Measurements from ENCODE around the gene LDLRAD4.

- TF ChIP-seq, protein P1, sequence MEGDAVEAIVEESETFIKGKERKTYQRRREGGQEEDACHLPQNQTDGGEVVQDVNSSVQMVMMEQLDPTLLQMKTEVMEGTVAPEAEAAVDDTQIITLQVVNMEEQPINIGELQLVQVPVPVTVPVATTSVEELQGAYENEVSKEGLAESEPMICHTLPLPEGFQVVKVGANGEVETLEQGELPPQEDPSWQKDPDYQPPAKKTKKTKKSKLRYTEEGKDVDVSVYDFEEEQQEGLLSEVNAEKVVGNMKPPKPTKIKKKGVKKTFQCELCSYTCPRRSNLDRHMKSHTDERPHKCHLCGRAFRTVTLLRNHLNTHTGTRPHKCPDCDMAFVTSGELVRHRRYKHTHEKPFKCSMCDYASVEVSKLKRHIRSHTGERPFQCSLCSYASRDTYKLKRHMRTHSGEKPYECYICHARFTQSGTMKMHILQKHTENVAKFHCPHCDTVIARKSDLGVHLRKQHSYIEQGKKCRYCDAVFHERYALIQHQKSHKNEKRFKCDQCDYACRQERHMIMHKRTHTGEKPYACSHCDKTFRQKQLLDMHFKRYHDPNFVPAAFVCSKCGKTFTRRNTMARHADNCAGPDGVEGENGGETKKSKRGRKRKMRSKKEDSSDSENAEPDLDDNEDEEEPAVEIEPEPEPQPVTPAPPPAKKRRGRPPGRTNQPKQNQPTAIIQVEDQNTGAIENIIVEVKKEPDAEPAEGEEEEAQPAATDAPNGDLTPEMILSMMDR (IDR thresholded peaks at IDR 0.05): no peak
- no peak for TF ChIP-seq EP300 (IDR thresholded peaks at IDR 0.05)
Observed at GRCh38 chr18:13676471-13676870, 457.9 kb downstream of the LDLRAD4 start.

All from upper lobe of left lung (tissue), 4 donors.